Measurements from ENCODE around the gene C17orf50. TPM values are rescaled to one million over a fixed set of nuclear protein-coding genes. Genes with fewer than 3 reads are reported as not detected.

C17orf50 gene
- total and polyA plus RNA-seq, 9 donors, result not detected

GRCh38 chr17:35807371-35808144 is 46.9 kb downstream of the C17orf50 start:
- H3K36me3 ChIP-seq, result no peaks in the 10 kb centered on the region

GRCh38 chr17:35808240-35808961 is 47.7 kb downstream of the C17orf50 start:
- DNase-seq, result no peak
- peak overlapping the region in 1 of 2 donors; percentile 84 for H3K27ac ChIP-seq
- TF ChIP-seq EP300 (IDR thresholded peaks at IDR 0.05) (no peak), POLR2A (IDR thresholded peaks at IDR 0.05) (no peak)
- TF ChIP-seq, protein P1, sequence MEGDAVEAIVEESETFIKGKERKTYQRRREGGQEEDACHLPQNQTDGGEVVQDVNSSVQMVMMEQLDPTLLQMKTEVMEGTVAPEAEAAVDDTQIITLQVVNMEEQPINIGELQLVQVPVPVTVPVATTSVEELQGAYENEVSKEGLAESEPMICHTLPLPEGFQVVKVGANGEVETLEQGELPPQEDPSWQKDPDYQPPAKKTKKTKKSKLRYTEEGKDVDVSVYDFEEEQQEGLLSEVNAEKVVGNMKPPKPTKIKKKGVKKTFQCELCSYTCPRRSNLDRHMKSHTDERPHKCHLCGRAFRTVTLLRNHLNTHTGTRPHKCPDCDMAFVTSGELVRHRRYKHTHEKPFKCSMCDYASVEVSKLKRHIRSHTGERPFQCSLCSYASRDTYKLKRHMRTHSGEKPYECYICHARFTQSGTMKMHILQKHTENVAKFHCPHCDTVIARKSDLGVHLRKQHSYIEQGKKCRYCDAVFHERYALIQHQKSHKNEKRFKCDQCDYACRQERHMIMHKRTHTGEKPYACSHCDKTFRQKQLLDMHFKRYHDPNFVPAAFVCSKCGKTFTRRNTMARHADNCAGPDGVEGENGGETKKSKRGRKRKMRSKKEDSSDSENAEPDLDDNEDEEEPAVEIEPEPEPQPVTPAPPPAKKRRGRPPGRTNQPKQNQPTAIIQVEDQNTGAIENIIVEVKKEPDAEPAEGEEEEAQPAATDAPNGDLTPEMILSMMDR (IDR thresholded peaks at IDR 0.05), result no peak
- H3K9me3 ChIP-seq, result no peaks in the 10 kb centered on the region
- peaks cover 4% of the 10 kb centered on the region for H3K4me1 ChIP-seq (ENCODE audit: insufficient read depth)
- intact Hi-C loops (cut with DNase I), result loop anchor here in 2 of 4 donors (5.0 kb wide), 2 partner anchors 41 to 46 kb away; partner anchors contain the start of gene C17orf50 (in 1 of the 2)
- no peaks in the 10 kb centered on the region for H3K36me3 ChIP-seq
- 18 to 30% (median 24%) methylated on average over 19 of the region's 19 CpGs for WGBS, 3 donors
- H3K27me3 ChIP-seq, result no peaks in the 10 kb centered on the region
- H3K4me3 ChIP-seq, result peak overlapping the region; percentile 96

More at GRCh38 chr17:35807371-35808144, 46.9 kb downstream of the C17orf50 start:
- H3K9me3 ChIP-seq, result no peaks in the 10 kb centered on the region
- H3K27ac ChIP-seq, result no peak overlapping the region
- intact Hi-C loops (cut with DNase I), result loop anchor here in 2 of 4 donors (5.0 kb wide), 2 partner anchors 40 to 45 kb away; partner anchors contain the start of gene C17orf50 (in 1 of the 2)
- peaks cover 2% of the 10 kb centered on the region for H3K4me1 ChIP-seq (ENCODE audit: insufficient read depth)
- no peak for DNase-seq
- TF ChIP-seq, protein P1 (IDR thresholded peaks at IDR 0.05), result no peak
- no peak for TF ChIP-seq POLR2A (IDR thresholded peaks at IDR 0.05)
- no peak for TF ChIP-seq EP300 (IDR thresholded peaks at IDR 0.05)
- 76 to 82% (median 82%) methylated on average over 7 of the region's 7 CpGs for WGBS, 3 donors
- no peaks in the 10 kb centered on the region for H3K27me3 ChIP-seq
- no peak overlapping the region for H3K4me3 ChIP-seq

GRCh38 chr17:35808962-35809854 is 48.5 kb downstream of the C17orf50 start, which contains the start of gene TAF15:
Gene TAF15, plus strand, starts transcription at chr17:35809484. Its CDS starts 86 bp downstream, at chr17:35809570.
- WGBS, 3 donors, result 0% methylated on average over 58 to 71 of the region's 71 CpGs
- H3K4me1 ChIP-seq (ENCODE audit: insufficient read depth), result peaks cover 4% of the 10 kb centered on the region
- DNase-seq, result peak; percentile 94 to 95 (median 94)

More at GRCh38 chr17:35808962-35809854, 48.5 kb downstream of the C17orf50 start, which contains the start of gene TAF15:
- no peaks in the 10 kb centered on the region for H3K27me3 ChIP-seq
- peak within 1 kb of the TSS; percentile 96 for H3K4me3 ChIP-seq
- peak within 1 kb of the TSS; percentile 84 to 89 for H3K27ac ChIP-seq
- no peak for TF ChIP-seq EP300 (IDR thresholded peaks at IDR 0.05)
- peak; percentile 99 for TF ChIP-seq POLR2A (IDR thresholded peaks at IDR 0.05)
- TF ChIP-seq, protein P1 (IDR thresholded peaks at IDR 0.05), result peak; percentile 21 to 68 (median 60)
- intact Hi-C loops (cut with DNase I), result loop anchor here in 2 of 4 donors (5.0 kb wide), 2 partner anchors 42 to 47 kb away; partner anchors contain the start of gene C17orf50 (in 1 of the 2)
- H3K9me3 ChIP-seq, result no peaks in the 10 kb centered on the region
- H3K36me3 ChIP-seq, result no peaks in the 10 kb centered on the region

Data from ovary (tissue), 9 donors.